GM19452 (cell line): ENCODE results near the gene SULT2A1.
"Not testable (repeated sequence)": the region's sequence is repeated elsewhere in the genome, so short reads cannot be mapped to it uniquely, and the experiment has no call there.

ENCODE experiments used
- ATAC-seq: cut with Tn5 transposase; IDR thresholded peaks from one replicate; pipeline ENCODE4 v1.9.1; 2021; ENCODE audit not compliant: unreplicated experiment

The SULT2A1 gene

GRCh38 chr19:47860602-47861297 lies 25.4 kb downstream of the SULT2A1 start:
- no peak for ATAC-seq

GRCh38 chr19:47859838-47860237 lies 26.3 kb downstream of the SULT2A1 start:
- not testable (repeated sequence) for ATAC-seq

- not testable (repeated sequence) for ATAC-seq
Measured at GRCh38 chr19:47858646-47859285, 27.3 kb downstream of the SULT2A1 start, which contains the start of gene TPRX2. Gene TPRX2 (plus strand): TSS chr19:47859235. CDS start chr19:47859247, 12 bp downstream.

- ATAC-seq = not testable (repeated sequence)
Measured at GRCh38 chr19:47858231-47858630, 27.9 kb downstream of the SULT2A1 start.

- ATAC-seq = no peak
Measured at GRCh38 chr19:47854459-47854858, 31.7 kb downstream of the SULT2A1 start.

- ATAC-seq = no peak
Measured at GRCh38 chr19:47853003-47853402, 33.1 kb downstream of the SULT2A1 start.

- no peak for ATAC-seq
Measured at GRCh38 chr19:47848823-47849473, 37.2 kb downstream of the SULT2A1 start.

- no peak for ATAC-seq
Measured at GRCh38 chr19:47848425-47848822, 37.7 kb downstream of the SULT2A1 start.

- no peak for ATAC-seq
Measured at GRCh38 chr19:47842941-47843340, 43.2 kb downstream of the SULT2A1 start.

GRCh38 chr19:47839913-47840312 lies 46.2 kb downstream of the SULT2A1 start:
- ATAC-seq = no peak

GRCh38 chr19:47839411-47839810 lies 46.7 kb downstream of the SULT2A1 start:
- no peak for ATAC-seq

GRCh38 chr19:47836038-47836437 lies 50.1 kb downstream of the SULT2A1 start:
- no peak for ATAC-seq

GRCh38 chr19:47832723-47833122 lies 53.4 kb downstream of the SULT2A1 start:
- no peak for ATAC-seq

- ATAC-seq = no peak
Measured at GRCh38 chr19:47826800-47827199, 59.3 kb downstream of the SULT2A1 start.

GRCh38 chr19:47824396-47824795 lies 61.7 kb downstream of the SULT2A1 start:
- ATAC-seq = no peak

- no peak for ATAC-seq
Measured at GRCh38 chr19:47821460-47822020, 64.6 kb downstream of the SULT2A1 start, which contains the start of gene CRX. Gene CRX (plus strand): TSS chr19:47821937. CDS start chr19:47834444, 12,507 bp downstream.
